Measurements from ENCODE around the gene CAMKK2. TPM values are rescaled to one million over a fixed set of nuclear protein-coding genes. Genes with fewer than 3 reads are reported as not detected.

Gene CAMKK2
- total and polyA plus RNA-seq, 9 of the 15 experiments (the other 6 are each of a cell fraction or from before 2014, with no cell fraction given) = 4.3 to 32.0 (median 18.2) TPM

DNA sequence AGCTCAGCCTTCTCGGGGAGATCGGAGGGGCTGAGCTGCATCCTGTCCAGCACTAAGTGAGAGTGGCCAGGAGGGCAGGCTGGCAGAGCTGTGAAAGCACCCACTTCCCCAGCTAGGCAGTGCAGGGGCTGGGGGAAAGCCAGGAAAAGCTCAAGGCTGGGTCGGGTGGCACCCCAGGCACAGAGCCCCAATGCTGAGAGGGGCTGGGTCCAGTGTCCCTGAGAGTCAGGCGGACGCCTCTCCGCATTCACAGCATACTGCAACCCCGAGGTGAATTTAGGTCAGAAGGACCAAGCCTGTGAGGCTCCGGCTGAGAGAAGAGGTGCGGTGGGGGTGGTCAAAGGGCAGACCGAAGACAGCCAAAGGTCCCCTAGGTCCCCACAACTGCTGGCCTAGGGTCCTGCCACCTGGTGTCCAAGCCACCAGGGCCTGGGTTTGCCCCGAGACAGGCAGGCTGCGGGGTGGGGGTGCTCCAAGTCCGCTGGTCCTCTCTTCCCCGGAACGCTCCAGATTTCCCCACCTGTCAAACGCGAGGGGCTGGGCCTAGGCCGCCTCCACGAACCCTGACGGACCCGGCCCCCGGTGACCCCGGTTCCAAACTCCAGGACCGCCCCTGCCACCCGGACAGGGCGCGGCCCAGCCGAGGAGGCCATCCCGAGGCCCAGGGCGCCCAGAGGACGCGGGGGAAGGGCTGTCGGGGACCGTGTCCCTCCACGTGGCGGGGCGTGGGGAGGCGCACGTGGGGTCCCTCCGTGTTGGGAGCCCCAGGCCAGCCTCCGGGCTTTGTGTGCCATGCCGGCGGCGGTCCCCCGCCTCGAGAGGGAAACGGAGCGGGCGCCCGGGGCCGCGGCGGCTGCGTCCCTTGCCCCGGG lies 527 bp downstream of the CAMKK2 start:
- H3K27me3 ChIP-seq (ENCODE audit: control insufficient read depth in 2 of 2, insufficient read depth in 2 of 2, low read length in 2 of 2) = no peaks in the 10 kb centered on the region
- 2% methylated on average over 19 of the region's 55 CpGs for WGBS (ENCODE audit: insufficient coverage, low coverage, missing lambda C conversion rate)
- H3K4me3 ChIP-seq = peak overlapping the region; percentile 88
- H4K20me1 ChIP-seq (replicated peaks; ENCODE audit: control insufficient read depth, insufficient read depth, low read length) = no peaks in the 10 kb centered on the region; the same call in 1 of the 2 replicates
- intact Hi-C loops (cut with micrococcal nuclease) = no loop called here
- H3K9me3 ChIP-seq (replicated peaks; ENCODE audit: control insufficient read depth, insufficient read depth, low read depth, low read length) = no peaks in the 10 kb centered on the region
- H2AFZ ChIP-seq (ENCODE audit: low read depth, low read length) = peak overlapping the region; percentile 79
- peaks cover 23% of the 10 kb centered on the region; the same call in 2 of the 3 replicates for H3K36me3 ChIP-seq (ENCODE audit: control insufficient read depth, insufficient read depth, low read length)
- BruUV-seq (replicated peaks) = no TSS peak
- in situ Hi-C loops (cut with MboI) = no loop called here
- peaks cover 12 to 22% of the 10 kb centered on the region in 2 experiments; a peak in 4 of 5 replicates for H3K4me1 ChIP-seq (replicated peaks in 1 of 2; ENCODE audit: control insufficient read depth in 2 of 2, insufficient read depth in 2 of 2, low read length in 2 of 2)
- peak; percentile 23 for ATAC-seq
- peak overlapping the region; percentile 82 for H3K4me2 ChIP-seq (ENCODE audit: insufficient read depth, low read length)
- no peaks in the 10 kb centered on the region for H3K9me1 ChIP-seq (ENCODE audit: control insufficient read depth, insufficient read depth, low read length)
- ChIA-PET POLR2A (interaction anchor here (0.6 to 1.0 kb wide), 9 partner anchors 7 to 129 kb away, joined by 3 to 6 read pairs (median 3); partner anchors contain the start of gene RNF34), CTCF (ENCODE audit: low intra/inter-chr PET ratio) (no interaction called here)
- peak; percentile 26 for FAIRE-seq
- DNase-seq (ENCODE audit: extremely low read depth in 1 of 4, low spot score in 3 of 4) = peak; percentile 36 to 84 (median 65)
- peaks cover 38% of the 10 kb centered on the region for H3K79me2 ChIP-seq (ENCODE audit: control insufficient read depth, insufficient read depth, low read length)
- H3K27ac ChIP-seq (ENCODE audit: extremely low read depth, low read depth, low read length) = peak overlapping the region; percentile 87
- peak overlapping the region; percentile 75 to 99 for H3K9ac ChIP-seq (ENCODE audit: insufficient read depth in 1 of 2, low read depth in 2 of 2, low read length in 2 of 2)
- TF ChIP-seq THAP12 (CRISPR knock-in tag; IDR thresholded peaks at IDR 0.05) (0 out of 2 replicates have a peak, but pooled peaks have one; percentile 25), RBFOX2 (IDR thresholded peaks at IDR 0.05; ENCODE audit: low read depth, low read length) (no peak), TAL1 (IDR thresholded peaks at IDR 0.05) (no peak), NR2C2 (CRISPR knock-in tag; IDR thresholded peaks at IDR 0.05) (0 out of 2 replicates have a peak, but pooled peaks have one; percentile 38), NR2C2 (tag; IDR thresholded peaks at IDR 0.05) (peak; percentile 57; the same call in 1 of the 2 replicates), JUN (IDR thresholded peaks at IDR 0.05; ENCODE audit: borderline replicate concordance, low read depth, low read length) (no peak), JUN (CRISPR knock-in tag; IDR thresholded peaks at IDR 0.05; ENCODE audit: borderline replicate concordance) (0 out of 2 replicates have a peak, but pooled peaks have one; percentile 39), FIP1L1 (IDR thresholded peaks at IDR 0.05; ENCODE audit: low read depth, low read length, poor library complexity, severe bottlenecking) (peak; percentile 40), ZNF316 (IDR thresholded peaks at IDR 0.05) (no peak), KAT8 (IDR thresholded peaks at IDR 0.05; ENCODE audit: low read depth) (no peak), SIN3A (IDR thresholded peaks at IDR 0.05; ENCODE audit: borderline replicate concordance in 2 of 2, control insufficient read depth in 1 of 2, low read depth in 2 of 2, low read length in 2 of 2) (peak; percentile 7 to 87; a peak in 2 of 4 replicates), USF2 (CRISPR knock-in tag; IDR thresholded peaks at IDR 0.05) (peak; percentile 20; the same call in 1 of the 2 replicates)
- TF ChIP-seq, protein P1, sequence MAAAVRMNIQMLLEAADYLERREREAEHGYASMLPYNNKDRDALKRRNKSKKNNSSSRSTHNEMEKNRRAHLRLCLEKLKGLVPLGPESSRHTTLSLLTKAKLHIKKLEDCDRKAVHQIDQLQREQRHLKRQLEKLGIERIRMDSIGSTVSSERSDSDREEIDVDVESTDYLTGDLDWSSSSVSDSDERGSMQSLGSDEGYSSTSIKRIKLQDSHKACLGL (CRISPR knock-in tag; IDR thresholded peaks at IDR 0.05; ENCODE audit: borderline replicate concordance, poor library complexity, severe bottlenecking) = peak; percentile 83
- TF ChIP-seq, protein P2, sequence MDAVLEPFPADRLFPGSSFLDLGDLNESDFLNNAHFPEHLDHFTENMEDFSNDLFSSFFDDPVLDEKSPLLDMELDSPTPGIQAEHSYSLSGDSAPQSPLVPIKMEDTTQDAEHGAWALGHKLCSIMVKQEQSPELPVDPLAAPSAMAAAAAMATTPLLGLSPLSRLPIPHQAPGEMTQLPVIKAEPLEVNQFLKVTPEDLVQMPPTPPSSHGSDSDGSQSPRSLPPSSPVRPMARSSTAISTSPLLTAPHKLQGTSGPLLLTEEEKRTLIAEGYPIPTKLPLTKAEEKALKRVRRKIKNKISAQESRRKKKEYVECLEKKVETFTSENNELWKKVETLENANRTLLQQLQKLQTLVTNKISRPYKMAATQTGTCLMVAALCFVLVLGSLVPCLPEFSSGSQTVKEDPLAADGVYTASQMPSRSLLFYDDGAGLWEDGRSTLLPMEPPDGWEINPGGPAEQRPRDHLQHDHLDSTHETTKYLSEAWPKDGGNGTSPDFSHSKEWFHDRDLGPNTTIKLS (IDR thresholded peaks at IDR 0.05; ENCODE audit: borderline replicate concordance, low read depth) = peak; percentile 77

Measured in K562 (cell line).